WI38 (cell line): ENCODE results near the gene REEP2.
"Not testable (repeated sequence)": the region's sequence is repeated elsewhere in the genome, so short reads cannot be mapped to it uniquely, and the experiment has no call there.

ENCODE experiments used
- H3K4me3 ChIP-seq: 2 replicates; pipeline ENCODE4 v1.5.1; 2011; ENCODE audit warnings: low read depth, mild to moderate bottlenecking, control low read depth, low read length
- CTCF ChIP-seq: IDR thresholded peaks from 2 replicates; pipeline ENCODE4 v1.5.1; 2012; ENCODE audit warnings: low read depth, mild to moderate bottlenecking, control low read depth, low read length

REEP2 gene

GRCh38 chr5:138468133-138468965 is 29.5 kb downstream of the REEP2 start:
- H3K4me3 ChIP-seq, result peak overlapping the region; percentile 82
- TF ChIP-seq CTCF, result no peak

GRCh38 chr5:138468966-138469539 is 30.2 kb downstream of the REEP2 start:
- TF ChIP-seq CTCF, result no peak
- H3K4me3 ChIP-seq, result no peak overlapping the region

GRCh38 chr5:138469540-138470321 is 30.9 kb downstream of the REEP2 start:
- no peak for TF ChIP-seq CTCF
- no peak overlapping the region for H3K4me3 ChIP-seq

- H3K4me3 ChIP-seq, result no peak overlapping the region
- TF ChIP-seq CTCF, result no peak
Measured at GRCh38 chr5:138470322-138471051, 31.6 kb downstream of the REEP2 start.

GRCh38 chr5:138471052-138471361 is 32.1 kb downstream of the REEP2 start:
- TF ChIP-seq CTCF, result no peak
- no peak overlapping the region for H3K4me3 ChIP-seq

DNA sequence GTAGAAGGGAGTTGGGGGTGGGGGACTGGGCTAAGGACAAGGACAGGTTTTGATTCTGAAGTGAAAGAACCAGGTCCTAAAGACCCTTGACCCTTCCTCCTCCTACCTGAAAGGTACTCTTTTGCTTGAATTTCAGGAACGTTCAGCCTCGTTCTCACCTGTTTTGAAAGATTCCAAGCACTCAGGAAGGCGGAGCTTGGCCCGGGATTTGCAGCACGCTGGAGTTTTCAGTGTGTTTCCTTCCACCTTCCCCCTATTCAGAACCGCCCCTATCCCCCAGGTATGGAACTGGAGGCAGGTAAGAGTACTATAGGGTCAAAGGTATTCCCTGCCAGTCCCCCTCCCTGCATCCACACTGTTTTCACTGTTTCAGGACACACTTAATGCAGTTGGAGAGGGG is 33.5 kb downstream of the REEP2 start:
- no peak overlapping the region for H3K4me3 ChIP-seq
- no peak for TF ChIP-seq CTCF

DNA sequence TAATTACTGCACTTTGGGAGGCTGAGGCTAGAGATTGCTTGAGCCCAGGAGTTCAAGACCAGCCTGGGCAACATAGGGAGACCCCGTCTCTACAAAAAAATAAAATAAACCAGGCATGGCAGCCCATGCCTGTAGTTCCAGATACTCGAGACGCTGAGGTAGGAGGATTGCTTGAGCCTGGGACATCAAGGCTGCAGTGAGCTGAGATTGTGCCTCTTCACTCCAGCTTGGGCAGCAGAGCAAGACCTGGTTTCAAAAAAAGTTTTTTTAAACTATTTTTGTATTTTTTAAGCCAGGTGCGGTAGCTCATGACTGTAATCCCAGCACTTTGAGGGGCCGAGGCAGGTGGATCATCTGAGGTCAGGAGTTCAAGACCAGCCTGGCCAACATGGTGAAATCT is 34.3 kb downstream of the REEP2 start:
- not testable (repeated sequence) for H3K4me3 ChIP-seq
